PC-9 (cell line): ENCODE data around the gene RAD9A. TPM values are rescaled to one million over a fixed set of nuclear protein-coding genes. Genes with fewer than 3 reads are reported as not detected.

Source experiments
- BruUV-seq: library from RNA; stranded (reverse); fragments of 400-500 nt; replicated peaks from 2 replicates; lab custom pipeline; 2021; lab: Mats Ljungman, UMichigan
- CTCF ChIA-PET: fragments of 300-600 bp; sonication (Branson Sonifier 250); formaldehyde crosslinking; loops from one replicate; lab custom pipeline; 2022; ENCODE audit warnings: antibody characterized with exemption; lab: Charles Lee
- POLR2A ChIA-PET: fragments of 300-600 bp; sonication (Branson Sonifier 250); formaldehyde crosslinking; loops from one replicate; lab custom pipeline; 2022; ENCODE audit warnings: antibody characterized with exemption; ENCODE audit not compliant: unreplicated experiment; lab: Charles Lee
- DNase-seq, 2 experiments: peaks; one replicate each; pipeline versions ENCODE4 v3.0.0 to v3.0.0-alpha.2; 2015 to 2022; ENCODE audit warnings: mixed read lengths in 1 of 2
- H2AFZ ChIP-seq: fragments of 200-600 bp; sonication (generic); 2 replicates; pipeline ENCODE4 v1.8.1; 2017; ENCODE audit warnings: antibody characterized with exemption
- H3F3A ChIP-seq: fragments of 200-600 bp; sonication (generic); 2 replicates; pipeline ENCODE4 v1.8.1; 2017; ENCODE audit warnings: antibody characterized with exemption, mild to moderate bottlenecking, low read depth; ENCODE audit not compliant: insufficient read depth
- H3K27ac ChIP-seq: fragments of 200-600 bp; sonication (generic); 2 replicates; pipeline ENCODE4 v1.6.1; 2016; ENCODE audit warnings: mixed run types
- H3K27me3 ChIP-seq: fragments of 200-600 bp; sonication (generic); 2 replicates; pipeline ENCODE4 v1.6.1; 2016; ENCODE audit warnings: low read depth, mixed run types; ENCODE audit not compliant: insufficient read depth
- H3K36me3 ChIP-seq: fragments of 200-600 bp; sonication (generic); 2 replicates; pipeline ENCODE4 v1.6.1; 2016; ENCODE audit warnings: low read depth, mixed run types
- H3K4me1 ChIP-seq: fragments of 200-600 bp; sonication (generic); replicated peaks from 2 replicates; pipeline ENCODE4 v1.6.1; 2016; ENCODE audit warnings: mixed run types; ENCODE audit not compliant: insufficient read depth
- H3K4me2 ChIP-seq: fragments of 200-600 bp; sonication (generic); 2 replicates; pipeline ENCODE4 v1.6.1; 2017; ENCODE audit warnings: mixed run types
- H3K4me3 ChIP-seq: fragments of 200-600 bp; sonication (generic); 2 replicates; pipeline ENCODE4 v1.6.1; 2016; ENCODE audit warnings: mixed run types
- H3K79me2 ChIP-seq: fragments of 200-600 bp; sonication (generic); 2 replicates; pipeline ENCODE4 v1.6.1; 2017; ENCODE audit warnings: low read depth, mixed run types
- H3K9me2 ChIP-seq: fragments of 200-600 bp; sonication (generic); 2 replicates; pipeline ENCODE4 v1.8.1; 2017; ENCODE audit warnings: mild to moderate bottlenecking; ENCODE audit not compliant: insufficient read depth
- H3K9me3 ChIP-seq: fragments of 200-600 bp; sonication (generic); 2 replicates; pipeline ENCODE4 v1.8.1; 2016; ENCODE audit warnings: low read depth; ENCODE audit not compliant: insufficient read depth
- H4K20me1 ChIP-seq: fragments of 200-600 bp; sonication (generic); 2 replicates; pipeline ENCODE4 v1.8.1; 2017; ENCODE audit not compliant: insufficient read depth
- CTCF ChIP-seq: fragments of 200-600 bp; sonication (generic); conservative IDR thresholded peaks from 2 replicates; pipeline ENCODE4 v1.6.1; 2017; ENCODE audit warnings: mixed run types, antibody characterized with exemption, mild to moderate bottlenecking, moderate library complexity
- EZH2 ChIP-seq: fragments of 200-600 bp; sonication (generic); IDR thresholded peaks from 2 replicates; pipeline ENCODE4 v1.8.0; 2017; ENCODE audit warnings: antibody characterized with exemption, low read depth
- intact Hi-C: fragments of 100-400 bp; cut with micrococcal nuclease; formaldehyde crosslinking; loops from one replicate; pipeline ENCODE4 v1.10.0; 2022; ENCODE audit not compliant: unreplicated experiment
- total RNA-seq: library from RNA; stranded (reverse); gene quantifications from 2 replicates; pipeline ENCODE4 v1.2.3, GENCODE V29; 2021

RAD9A gene
- total RNA-seq, 1 experiment from 2014 or later = 62.8 TPM

- Histone ChIP-seq H3K9me2 (no peaks in the 10 kb centered on the region), H2AFZ (no peak overlapping the region), H3K27ac (0 out of 2 replicates have a peak overlapping the region, but pooled peaks have one; percentile 6), H3K9me3 (no peaks in the 10 kb centered on the region), H3K4me2 (no peak overlapping the region), H4K20me1 (no peaks in the 10 kb centered on the region), H3K36me3 (no peaks in the 10 kb centered on the region), H3K4me1 (peaks cover 64% of the 10 kb centered on the region), H3K79me2 (peaks cover 37% of the 10 kb centered on the region), H3F3A (peaks cover 57% of the 10 kb centered on the region), H3K27me3 (no peaks in the 10 kb centered on the region), H3K4me3 (no peak overlapping the region)
- POLR2A ChIA-PET = interaction anchor here (0.6 kb wide), 1 partner anchor 32 kb away, joined by 6 read pairs; no protein-coding TSS in a partner anchor
- CTCF ChIA-PET = no interaction called here
- peak in 1 of 2 experiments; percentile 47 for DNase-seq
- TF ChIP-seq EZH2 = no peak
- TF ChIP-seq CTCF = no peak
- intact Hi-C loops = loop anchor here (2.0 kb wide), 1 partner anchor 35 kb away; no protein-coding TSS in a partner anchor
- no TSS peak for BruUV-seq
Measured at GRCh38 chr11:67347964-67348749, 43.6 kb upstream of the RAD9A start.

GRCh38 chr11:67349036-67349435 is 42.8 kb upstream of the RAD9A start:
- Histone ChIP-seq H3K79me2 (peaks cover 37% of the 10 kb centered on the region), H3K27me3 (no peaks in the 10 kb centered on the region), H3K4me2 (no peak overlapping the region), H3K9me3 (no peaks in the 10 kb centered on the region), H3K9me2 (no peaks in the 10 kb centered on the region), H3F3A (peaks cover 64% of the 10 kb centered on the region), H3K4me1 (peaks cover 67% of the 10 kb centered on the region), H2AFZ (no peak overlapping the region), H3K27ac (0 out of 2 replicates have a peak overlapping the region, but pooled peaks have one; percentile 6), H3K36me3 (no peaks in the 10 kb centered on the region), H4K20me1 (no peaks in the 10 kb centered on the region), H3K4me3 (no peak overlapping the region)
- no peak for DNase-seq
- ChIA-PET POLR2A (no interaction called here), CTCF (interaction anchor here (0.6 kb wide), 1 partner anchor 9 kb away, joined by 4 read pairs; no protein-coding TSS in a partner anchor)
- no TSS peak for BruUV-seq
- intact Hi-C loops = no loop called here
- TF ChIP-seq EZH2 (no peak), CTCF (no peak)

- Histone ChIP-seq H3K4me1 (peaks cover 67% of the 10 kb centered on the region), H3F3A (peaks cover 64% of the 10 kb centered on the region), H2AFZ (no peak overlapping the region), H4K20me1 (no peaks in the 10 kb centered on the region), H3K9me3 (no peaks in the 10 kb centered on the region), H3K9me2 (no peaks in the 10 kb centered on the region), H3K27ac (peak overlapping the region; percentile 4; the same call in 1 of the 2 replicates), H3K4me3 (no peak overlapping the region), H3K27me3 (no peaks in the 10 kb centered on the region), H3K36me3 (no peaks in the 10 kb centered on the region), H3K4me2 (no peak overlapping the region), H3K79me2 (peaks cover 37% of the 10 kb centered on the region)
- POLR2A ChIA-PET = no interaction called here
- intact Hi-C loops = no loop called here
- CTCF ChIA-PET = interaction anchor here (0.6 kb wide), 1 partner anchor 8 kb away, joined by 4 read pairs; no protein-coding TSS in a partner anchor
- DNase-seq = no peak
- TF ChIP-seq EZH2 (no peak), CTCF (no peak)
- no TSS peak for BruUV-seq
Measured at GRCh38 chr11:67349457-67349856, 42.3 kb upstream of the RAD9A start.
